Measurements from ENCODE around the gene PCGF6.

GRCh38 chr10:103367782-103368518 is 17.0 kb upstream of the PCGF6 start, which contains the start of gene TAF5:
- TF ChIP-seq EZH2 (IDR thresholded peaks at IDR 0.05; ENCODE audit: insufficient read depth, poor library complexity, severe bottlenecking) (no peak), EZH2phosphoT487 (IDR thresholded peaks at IDR 0.05; ENCODE audit: insufficient read depth, low read depth) (no peak)
